NCI-H1105 treated with DMSO at 0.1 percent for 48 hours (cell line): ENCODE measurements around the gene SBF2.
"Not testable (repeated sequence)": the region's sequence is repeated elsewhere in the genome, so short reads cannot be mapped to it uniquely, and the experiment has no call there.

Experiments
- DNase-seq: peaks from one replicate; lab custom pipeline; 2025; lab: John Stamatoyannopoulos, UW

Gene SBF2

DNA sequence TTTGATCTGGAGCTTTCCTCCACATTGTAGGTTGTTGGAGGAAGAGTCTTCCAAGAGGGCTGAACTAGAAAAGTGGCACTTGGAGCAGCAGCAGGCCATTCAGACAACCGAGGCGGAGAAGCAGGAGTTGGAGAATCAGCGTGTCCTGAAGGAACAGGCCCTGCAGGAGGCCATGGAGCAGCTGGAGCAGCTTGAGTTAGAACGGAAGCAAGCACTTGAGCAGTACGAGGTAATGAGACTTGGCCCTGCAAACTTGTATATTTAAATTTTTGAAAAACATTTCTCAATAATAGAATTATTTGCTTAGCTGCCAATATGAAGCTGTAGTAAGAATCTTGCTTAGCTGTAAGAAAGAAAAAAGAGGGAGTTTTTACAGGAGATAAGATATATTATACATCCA lies 546.2 kb downstream of the SBF2 start:
- DNase-seq, result no peak

DNA sequence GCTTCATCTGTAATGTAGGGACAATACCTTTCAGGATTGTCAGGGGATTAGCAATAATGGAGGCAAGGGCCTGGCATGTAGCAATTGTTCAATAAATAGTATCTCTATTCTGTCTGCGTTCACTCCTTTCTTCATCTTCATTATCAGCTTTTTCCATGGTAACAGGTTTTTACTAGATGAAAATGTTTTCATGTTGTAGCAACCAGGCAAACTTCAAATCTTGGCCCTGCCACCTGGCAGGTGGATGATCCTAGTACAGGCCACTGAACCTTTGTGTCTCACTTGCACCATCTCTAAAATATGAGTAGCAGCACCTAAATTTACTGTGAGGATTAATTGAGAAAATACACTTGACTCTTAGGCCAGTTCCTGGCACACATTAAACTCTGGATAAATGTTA lies 546.8 kb downstream of the SBF2 start:
- DNase-seq, result no peak

- no peak for DNase-seq
Measured at GRCh38 chr11:9745411-9746211, 548.4 kb downstream of the SBF2 start.

DNA sequence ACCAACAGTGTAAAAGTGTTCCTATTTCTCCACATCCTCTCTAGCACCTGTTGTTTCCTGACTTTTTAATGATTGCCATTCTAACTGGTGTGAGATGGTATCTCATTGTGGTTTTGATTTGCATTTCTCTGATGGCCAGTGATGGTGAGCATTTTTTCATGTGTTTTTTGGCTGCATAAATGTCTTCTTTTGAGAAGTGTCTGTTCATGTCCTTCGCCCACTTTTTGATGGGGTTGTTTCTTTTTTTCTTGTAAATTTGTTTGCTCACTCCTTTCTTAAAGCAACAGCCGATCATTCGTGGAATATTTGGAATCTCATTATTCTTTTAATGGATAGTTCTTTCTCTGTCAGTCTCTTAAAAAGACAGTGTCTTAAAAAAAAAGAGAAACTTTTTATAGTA lies 550.5 kb downstream of the SBF2 start:
- DNase-seq, result not testable (repeated sequence)

- no peak for DNase-seq
Measured at GRCh38 chr11:9741260-9741659, 552.8 kb downstream of the SBF2 start.

DNA sequence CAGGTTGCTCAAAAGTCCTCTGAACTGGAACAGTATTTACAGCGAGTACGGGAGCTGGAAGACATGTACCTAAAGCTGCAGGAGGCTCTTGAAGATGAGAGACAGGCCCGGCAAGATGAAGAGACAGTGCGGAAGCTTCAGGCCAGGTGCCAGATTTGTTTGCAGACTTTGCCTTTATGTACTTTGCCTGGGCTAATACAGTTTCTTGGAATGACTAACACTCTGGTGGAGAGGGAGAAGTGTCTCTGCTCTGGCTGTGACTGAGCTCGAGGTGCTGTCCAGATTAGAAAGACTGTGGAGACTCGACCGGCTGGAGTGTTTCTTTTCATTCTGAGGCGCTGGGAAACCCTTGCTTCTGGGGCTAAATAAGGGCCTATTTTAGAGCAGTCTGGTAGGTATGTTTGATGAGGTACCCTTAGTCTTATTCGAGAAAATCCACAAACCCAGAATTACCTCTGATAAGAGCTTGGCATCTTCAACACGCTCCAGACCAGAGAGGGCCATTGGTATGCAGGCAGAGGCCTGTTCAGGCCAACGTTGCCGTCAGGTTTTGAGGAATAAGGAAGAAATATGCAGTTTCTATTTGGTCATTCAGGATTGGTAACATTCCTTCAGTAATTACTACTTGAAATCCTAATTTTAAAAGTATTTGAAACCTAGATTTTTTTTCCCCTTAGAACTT lies 553.7 kb downstream of the SBF2 start:
- DNase-seq, result no peak

- DNase-seq, result no peak
Measured at GRCh38 chr11:9739123-9739900, 554.7 kb downstream of the SBF2 start.

DNA sequence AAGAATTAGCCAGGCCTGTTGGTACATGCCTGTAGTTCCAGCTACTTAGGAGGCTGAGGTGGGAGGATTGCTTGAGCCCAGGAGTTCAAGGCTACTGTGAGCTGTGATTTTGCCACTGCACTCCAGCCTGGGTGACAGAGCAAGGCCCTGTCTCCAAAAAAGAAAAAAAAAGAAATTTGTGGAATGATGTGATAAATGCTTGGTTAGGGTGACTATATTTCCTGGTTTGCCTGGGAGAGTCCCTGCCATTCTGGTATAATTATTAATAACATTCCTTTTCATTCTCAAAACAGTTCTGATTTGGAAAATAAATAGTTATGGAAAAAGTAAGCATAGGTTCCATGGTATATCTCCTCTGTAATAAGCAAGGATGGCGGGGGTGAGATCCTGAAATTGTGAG lies 555.3 kb downstream of the SBF2 start:
- DNase-seq, result no peak

GRCh38 chr11:9738116-9738515 lies 555.9 kb downstream of the SBF2 start:
- no peak for DNase-seq

GRCh38 chr11:9736365-9736764 lies 557.7 kb downstream of the SBF2 start:
- DNase-seq, result no peak

DNA sequence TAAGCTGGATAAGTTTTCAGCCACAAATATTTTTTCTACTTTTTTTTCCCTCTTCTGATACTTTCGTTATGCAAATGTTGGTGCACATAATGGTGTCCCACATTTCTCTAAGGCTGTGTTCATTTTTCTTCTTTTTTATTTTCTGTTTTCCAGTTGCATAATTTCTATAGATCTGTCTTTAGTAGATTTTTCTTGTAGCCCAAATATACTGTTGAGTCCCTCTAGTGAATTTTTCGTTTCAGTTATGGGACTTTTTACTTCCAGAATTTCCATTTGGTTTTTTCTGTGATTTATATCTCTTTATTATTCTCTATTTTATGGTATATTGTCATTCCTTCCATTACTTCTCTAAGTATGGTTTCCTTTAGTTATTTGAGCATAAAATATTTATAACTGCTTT lies 558.1 kb downstream of the SBF2 start:
- DNase-seq, result no peak

DNA sequence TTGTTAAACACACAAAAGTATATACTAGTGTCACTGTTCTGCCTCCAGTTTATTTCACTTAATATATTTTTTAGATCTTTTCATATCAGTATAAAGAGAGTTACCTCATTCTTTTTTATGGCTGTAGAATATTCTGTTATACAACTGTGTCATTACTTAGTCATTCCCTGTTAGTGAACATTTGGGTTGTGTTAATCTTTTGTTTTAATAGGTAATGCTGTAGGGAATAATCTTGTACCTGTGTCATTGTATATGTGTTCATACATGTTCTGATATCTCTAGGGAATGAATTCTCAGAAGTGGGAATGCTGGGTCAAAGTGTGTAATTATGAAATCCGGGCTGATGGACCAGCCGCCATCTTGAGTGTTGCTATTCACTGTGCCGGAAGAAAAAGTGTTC lies 558.8 kb downstream of the SBF2 start:
- no peak for DNase-seq

GRCh38 chr11:9733212-9733611 lies 560.8 kb downstream of the SBF2 start:
- DNase-seq, result no peak

- no peak for DNase-seq
Measured at GRCh38 chr11:9732453-9732852, 561.6 kb downstream of the SBF2 start.

GRCh38 chr11:9731256-9731655 lies 562.8 kb downstream of the SBF2 start:
- DNase-seq, result no peak
